Stimulated activated CD8-positive, alpha-beta memory T cell treated with anti-CD3 and anti-CD28 coated beads, Interleukin-2, amount 100 ng/mL, for 48 hours (primary cell): ENCODE data around the gene SLC6A13.
"Not testable (repeated sequence)": the region's sequence is repeated elsewhere in the genome, so short reads cannot be mapped to it uniquely, and the experiment has no call there.

ENCODE experiments used
- DNase-seq, 2 donors: peaks; one replicate each; pipeline ENCODE4 v3.0.0-alpha.2; 2020; ENCODE audit warnings: low read depth in 2 of 2

The SLC6A13 gene

GRCh38 chr12:197911-198695, 64.5 kb downstream of the SLC6A13 start:
- DNase-seq = no peak

DNA sequence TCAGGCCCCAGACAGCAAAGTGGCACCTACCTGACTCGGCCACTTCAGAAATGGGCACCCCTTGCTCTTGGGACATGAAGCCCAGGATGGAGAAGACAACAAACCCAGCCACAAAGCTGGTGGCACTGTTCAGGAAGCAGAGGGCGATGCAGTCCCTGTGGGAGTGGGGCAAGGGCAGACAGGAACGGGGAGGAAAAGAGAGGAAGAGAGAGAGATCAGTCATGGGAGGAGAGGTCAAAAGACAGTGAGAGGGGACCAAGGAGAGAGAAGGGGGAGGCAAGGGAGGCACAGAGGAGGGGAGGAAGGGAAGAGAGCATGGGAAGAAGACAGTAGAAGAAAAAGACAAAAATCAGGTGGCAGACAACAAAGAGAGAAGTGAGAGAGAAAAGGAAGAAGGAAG, 65.3 kb downstream of the SLC6A13 start:
- DNase-seq = no peak

DNA sequence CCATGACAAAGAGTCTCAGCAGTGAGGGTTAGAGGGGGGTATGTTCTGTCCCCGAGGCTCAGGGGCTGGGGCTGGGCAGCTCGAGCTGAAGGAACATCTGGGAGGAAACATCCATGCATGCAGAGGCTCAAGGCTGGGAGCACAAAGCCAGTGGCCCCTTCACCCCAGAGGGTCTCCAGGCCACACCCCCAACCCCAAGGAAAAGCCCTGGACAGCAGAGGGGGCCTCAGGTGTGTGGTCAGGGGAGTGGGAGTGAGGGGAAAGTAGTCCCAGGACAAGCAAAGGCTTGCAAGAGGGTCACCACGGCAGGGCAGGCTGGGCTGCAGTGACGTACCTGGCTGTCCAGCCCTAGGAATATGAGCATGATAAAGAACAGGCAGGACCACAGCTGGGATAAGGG, 66.2 kb downstream of the SLC6A13 start:
- no peak for DNase-seq

GRCh38 chr12:195951-196350, 66.7 kb downstream of the SLC6A13 start:
- no peak for DNase-seq

DNA sequence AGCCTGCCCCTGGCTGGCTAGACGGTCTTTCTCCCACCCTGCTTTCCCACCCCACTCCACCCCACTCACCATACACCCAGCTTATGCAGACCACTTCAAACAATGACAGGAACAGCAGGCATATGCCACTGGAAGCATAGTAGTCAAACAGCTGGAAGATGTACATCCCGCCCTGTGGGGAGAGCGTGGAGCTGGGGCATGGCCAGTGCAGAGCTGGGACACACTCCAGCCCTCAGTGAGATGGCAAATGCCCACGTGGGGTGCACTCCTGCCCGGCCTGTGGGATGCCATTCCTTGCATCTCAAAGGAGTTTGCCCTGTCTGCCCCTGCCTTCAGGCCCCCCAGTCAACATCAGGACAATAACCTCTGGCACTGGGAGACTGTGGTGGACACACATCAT, 67.5 kb downstream of the SLC6A13 start:
- no peak for DNase-seq

DNA sequence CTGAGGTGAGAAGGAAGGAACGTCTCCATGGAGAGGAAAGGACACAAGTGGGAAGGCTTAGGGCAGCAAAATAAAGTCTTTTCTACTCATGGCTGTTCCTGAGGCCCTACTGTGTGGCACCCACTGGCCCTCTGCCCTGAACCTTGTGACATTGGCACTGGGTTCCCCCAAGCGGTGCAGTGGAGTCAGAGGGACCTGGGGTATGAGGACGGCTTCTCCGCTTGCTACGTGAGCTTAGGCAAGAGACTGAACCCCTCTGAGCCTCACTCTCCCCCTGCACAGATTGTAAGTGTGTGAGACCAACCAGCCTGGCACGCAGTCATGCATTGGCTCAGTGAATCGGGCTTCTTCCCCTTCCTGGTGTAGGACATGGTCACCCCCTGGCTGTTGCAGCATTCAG, 68.4 kb downstream of the SLC6A13 start:
- no peak for DNase-seq

GRCh38 chr12:193261-193660, 69.4 kb downstream of the SLC6A13 start:
- no peak for DNase-seq

DNA sequence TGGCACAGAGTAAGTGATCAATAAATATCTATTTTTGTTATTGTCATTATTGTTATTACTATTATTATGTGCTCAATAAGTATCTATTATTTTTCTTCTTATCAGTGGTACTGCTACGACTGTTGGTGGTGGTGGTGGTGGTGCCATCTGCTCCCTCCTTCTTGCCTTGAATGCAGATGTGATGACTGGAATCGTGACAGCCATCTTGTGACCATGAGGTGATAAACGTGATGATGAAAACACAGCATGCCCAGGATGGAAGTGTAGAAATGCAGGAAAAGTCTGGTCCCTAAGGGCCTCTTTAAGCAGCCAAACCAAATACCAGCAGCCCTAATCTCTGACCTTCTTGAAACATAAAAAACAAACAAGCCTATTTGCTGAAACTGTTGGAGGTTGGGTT, 71.1 kb downstream of the SLC6A13 start:
- DNase-seq = no peak

- no peak for DNase-seq
Measured at GRCh38 chr12:190881-191280, 71.8 kb downstream of the SLC6A13 start.

- DNase-seq = no peak
Measured at GRCh38 chr12:189622-189962, 73.0 kb downstream of the SLC6A13 start.

- peak; percentile 31 to 33 for DNase-seq
Measured at GRCh38 chr12:188910-189621, 73.6 kb downstream of the SLC6A13 start.

- not testable (repeated sequence) for DNase-seq
Measured at GRCh38 chr12:187986-188909, 74.4 kb downstream of the SLC6A13 start.

DNA sequence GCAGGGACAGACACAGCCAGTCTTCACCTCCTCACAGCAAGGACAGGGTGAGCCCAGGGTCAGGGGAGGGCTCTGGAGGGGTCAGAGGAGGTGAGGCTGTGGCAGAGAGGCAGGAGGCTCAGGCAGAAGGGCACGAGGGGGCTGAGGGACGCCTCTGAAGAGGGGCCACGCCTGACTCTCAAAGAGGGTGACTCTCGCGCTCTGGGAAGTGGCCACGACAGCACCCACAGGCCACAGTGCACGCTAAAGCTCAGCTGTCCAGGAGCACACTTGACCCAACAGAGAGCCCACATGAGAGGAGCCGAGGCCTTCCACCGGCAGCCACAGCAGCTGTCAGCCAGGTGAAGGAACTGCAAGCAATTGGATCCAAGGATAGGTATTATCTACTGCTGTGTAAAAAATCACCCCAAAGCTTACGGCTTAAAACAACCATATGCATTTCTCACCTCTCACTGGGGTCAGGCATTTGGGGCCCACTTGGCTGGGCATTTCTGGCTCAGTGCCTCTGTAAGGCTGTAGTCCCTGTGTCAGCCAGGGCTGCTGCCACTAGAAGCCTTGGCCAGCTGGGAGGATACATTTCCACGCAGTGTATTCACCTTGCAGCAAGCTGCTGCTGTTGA, 76.5 kb downstream of the SLC6A13 start:
- DNase-seq = no peak

DNA sequence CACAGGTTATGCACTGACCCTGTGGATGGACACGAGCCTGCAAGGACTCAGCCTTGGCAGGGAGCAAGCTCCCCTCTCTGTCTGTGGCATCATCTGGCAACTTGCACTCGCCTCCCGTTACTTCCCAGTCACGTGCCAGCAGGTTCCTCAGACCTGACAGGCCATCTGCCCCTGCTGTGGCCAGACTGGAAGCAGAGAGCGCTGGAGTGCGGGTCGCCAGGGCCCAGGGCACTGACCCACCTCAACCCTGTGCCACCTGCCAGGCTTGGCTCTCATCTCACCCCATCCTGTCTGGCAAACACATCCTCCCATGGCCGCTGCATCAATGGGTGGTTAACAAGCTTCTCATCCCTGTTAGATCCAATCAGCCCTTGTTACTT, 77.1 kb downstream of the SLC6A13 start:
- DNase-seq = no peak

- no peak for DNase-seq
Measured at GRCh38 chr12:184811-185575, 77.6 kb downstream of the SLC6A13 start.

- DNase-seq = no peak
Measured at GRCh38 chr12:182381-182892, 80.2 kb downstream of the SLC6A13 start.

DNA sequence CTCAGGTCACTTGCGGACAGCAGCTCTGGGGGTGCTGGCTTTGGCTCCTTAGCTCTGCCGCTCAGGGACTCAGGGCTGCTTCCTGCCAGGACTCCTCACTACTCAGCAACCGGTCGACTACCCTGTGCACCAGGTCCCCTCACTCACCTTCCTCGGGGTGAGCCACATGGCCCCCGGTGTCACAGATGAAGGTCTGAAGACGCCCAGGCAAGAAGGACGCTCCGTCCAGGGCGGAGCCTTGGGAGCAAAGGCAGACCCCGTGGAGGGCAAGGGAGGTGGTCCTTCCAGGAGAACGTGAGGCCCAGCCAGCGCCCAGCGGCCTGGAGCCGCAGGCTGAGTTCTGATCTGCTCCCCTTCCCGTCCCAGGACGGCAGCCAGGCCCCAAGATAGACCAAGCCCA, 80.7 kb downstream of the SLC6A13 start:
- no peak for DNase-seq

DNA sequence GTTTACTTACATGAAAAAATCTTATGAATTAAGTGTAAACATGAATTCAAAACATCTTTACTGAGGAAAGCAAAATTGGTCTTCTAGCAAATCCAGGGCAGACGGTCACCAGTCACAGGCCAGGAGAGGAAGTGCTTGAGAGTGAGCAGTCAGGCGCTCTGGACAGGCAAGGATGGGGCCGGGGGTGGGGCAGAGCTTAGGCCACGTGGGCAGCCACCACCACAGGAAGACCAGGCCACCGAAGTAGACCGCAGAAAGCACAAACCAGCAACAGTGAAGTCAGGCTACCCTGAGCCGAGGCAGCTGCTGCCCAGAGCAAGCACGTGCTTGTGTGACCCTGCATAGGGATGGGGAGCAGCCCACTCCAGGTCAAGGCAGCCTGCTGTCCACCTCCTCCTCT, 82.2 kb downstream of the SLC6A13 start:
- DNase-seq = no peak

DNA sequence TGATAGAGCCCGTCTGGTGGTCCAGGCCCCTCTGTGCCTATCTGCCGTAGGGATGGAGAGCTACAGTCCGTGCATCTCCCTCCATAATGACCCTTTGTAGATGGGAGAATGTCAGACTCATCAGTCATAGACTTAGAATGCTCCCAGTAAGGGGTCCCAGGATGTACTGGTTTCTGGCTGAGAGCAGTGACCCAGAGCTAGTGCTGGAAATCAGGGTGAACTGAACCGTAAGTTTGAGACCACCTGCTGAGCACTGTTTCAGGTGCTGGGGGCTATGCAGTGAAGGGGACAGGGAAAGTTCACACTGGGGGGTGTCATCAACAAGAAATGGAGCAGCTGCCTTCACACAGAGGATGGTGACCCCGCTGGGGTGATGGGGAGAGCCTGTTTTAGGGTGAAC, 82.8 kb downstream of the SLC6A13 start:
- no peak for DNase-seq

- no peak for DNase-seq
Measured at GRCh38 chr12:179131-179884, 83.3 kb downstream of the SLC6A13 start.

DNA sequence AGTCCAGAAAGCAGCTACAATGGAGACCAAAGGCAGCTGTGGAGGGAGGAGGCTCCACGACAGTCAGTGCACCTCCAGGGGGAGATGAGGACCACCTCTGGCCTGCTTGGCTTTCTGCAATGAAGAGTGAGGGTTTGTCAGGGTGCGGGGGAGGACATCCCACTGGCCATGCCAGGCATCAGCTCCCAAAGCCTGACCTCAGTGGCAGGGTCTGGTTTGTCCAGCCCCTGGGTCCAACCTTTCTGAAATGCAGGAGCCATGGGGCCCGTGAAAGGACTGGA, 83.9 kb downstream of the SLC6A13 start:
- no peak for DNase-seq
